ELR (cell line): ENCODE results near the gene GDAP2.
"Not testable (repeated sequence)": the region's sequence is repeated elsewhere in the genome, so short reads cannot be mapped to it uniquely, and the experiment has no call there.

Source experiments
- DNase-seq: peaks from one replicate; pipeline ENCODE4 v3.0.0-alpha.2; 2015; ENCODE audit warnings: low read depth

GDAP2 gene

DNA sequence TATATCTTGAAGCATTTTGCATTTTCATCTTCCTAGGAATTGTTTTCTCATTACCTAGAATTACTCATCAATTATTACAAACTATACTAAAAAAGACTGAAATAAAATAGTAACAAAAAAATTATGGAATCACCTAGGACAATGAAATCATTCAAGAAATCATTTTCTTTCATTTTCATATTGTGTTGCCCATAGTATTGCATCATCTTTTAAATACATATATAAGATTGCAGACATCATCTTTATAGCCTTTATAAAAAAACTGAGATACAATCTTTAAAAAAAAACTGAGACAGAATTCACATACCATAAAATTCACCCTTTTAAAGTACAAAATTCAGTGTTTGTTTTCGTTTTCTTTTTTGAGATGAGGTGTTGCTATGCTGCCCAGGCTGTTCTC, 29.6 kb downstream of the GDAP2 start:
- DNase-seq: no peak

DNA sequence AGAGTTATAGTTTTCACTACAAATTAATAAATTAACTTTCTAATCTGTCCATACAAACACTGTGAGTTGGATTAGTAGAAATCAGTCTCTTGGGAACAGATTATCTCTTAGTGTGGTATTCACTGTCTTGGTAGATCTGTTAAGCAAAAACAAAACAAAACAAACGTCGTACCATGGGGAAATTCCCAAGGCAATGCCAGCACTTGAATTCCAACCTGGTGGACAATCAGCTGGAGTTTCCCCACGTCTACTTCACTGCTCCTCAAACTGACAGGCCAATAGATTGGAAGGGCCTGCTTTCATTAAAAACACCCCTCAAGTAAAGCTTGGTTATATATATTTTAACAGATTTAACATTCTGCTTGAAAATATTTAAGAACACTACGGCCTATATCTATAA, 31.9 kb downstream of the GDAP2 start:
- DNase-seq: no peak

- DNase-seq: peak; percentile 91
These were observed 33.8 kb downstream of the GDAP2 start for GRCh38 chr1:117895482-117896114.

GRCh38 chr1:117894078-117894477, 35.3 kb downstream of the GDAP2 start:
- DNase-seq: no peak

GRCh38 chr1:117892512-117892911, 36.9 kb downstream of the GDAP2 start:
- DNase-seq: no peak

- no peak for DNase-seq
These were observed 39.0 kb downstream of the GDAP2 start for GRCh38 chr1:117890452-117890851.

- DNase-seq: peak; percentile 79
These were observed 43.2 kb downstream of the GDAP2 start for GRCh38 chr1:117886101-117886795.

GRCh38 chr1:117883616-117884015, 45.8 kb downstream of the GDAP2 start:
- peak; percentile 67 for DNase-seq

- DNase-seq: no peak
These were observed 50.1 kb downstream of the GDAP2 start for GRCh38 chr1:117879284-117879683.

- DNase-seq: no peak
These were observed 51.6 kb downstream of the GDAP2 start for GRCh38 chr1:117877823-117878222.

- DNase-seq: no peak
These were observed 58.4 kb downstream of the GDAP2 start for GRCh38 chr1:117871013-117871412.

DNA sequence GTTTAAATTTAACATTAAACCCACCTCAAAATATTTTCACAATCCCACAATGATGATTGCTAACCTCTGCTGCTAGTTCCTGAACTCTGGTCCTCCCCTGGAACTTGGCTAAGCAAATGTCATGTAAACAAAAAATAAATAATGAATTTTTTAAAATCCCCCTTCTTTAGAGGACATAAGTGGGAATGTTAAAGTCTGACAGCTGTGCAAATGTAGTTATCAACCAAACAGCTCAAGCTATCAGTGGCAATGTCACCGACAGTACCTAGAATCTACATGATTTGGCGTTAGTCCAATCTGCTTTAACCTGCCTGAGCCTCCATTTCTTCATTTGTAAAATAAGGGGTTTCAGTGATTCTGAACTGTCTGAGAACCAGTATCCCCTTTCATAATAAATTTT, 67.7 kb downstream of the GDAP2 start:
- DNase-seq: no peak

GRCh38 chr1:117860896-117861610, 68.4 kb downstream of the GDAP2 start:
- peak; percentile 18 for DNase-seq

GRCh38 chr1:117859901-117860300, 69.5 kb downstream of the GDAP2 start:
- DNase-seq: no peak

- DNase-seq: no peak
These were observed 72.0 kb downstream of the GDAP2 start for GRCh38 chr1:117857418-117857817.

DNA sequence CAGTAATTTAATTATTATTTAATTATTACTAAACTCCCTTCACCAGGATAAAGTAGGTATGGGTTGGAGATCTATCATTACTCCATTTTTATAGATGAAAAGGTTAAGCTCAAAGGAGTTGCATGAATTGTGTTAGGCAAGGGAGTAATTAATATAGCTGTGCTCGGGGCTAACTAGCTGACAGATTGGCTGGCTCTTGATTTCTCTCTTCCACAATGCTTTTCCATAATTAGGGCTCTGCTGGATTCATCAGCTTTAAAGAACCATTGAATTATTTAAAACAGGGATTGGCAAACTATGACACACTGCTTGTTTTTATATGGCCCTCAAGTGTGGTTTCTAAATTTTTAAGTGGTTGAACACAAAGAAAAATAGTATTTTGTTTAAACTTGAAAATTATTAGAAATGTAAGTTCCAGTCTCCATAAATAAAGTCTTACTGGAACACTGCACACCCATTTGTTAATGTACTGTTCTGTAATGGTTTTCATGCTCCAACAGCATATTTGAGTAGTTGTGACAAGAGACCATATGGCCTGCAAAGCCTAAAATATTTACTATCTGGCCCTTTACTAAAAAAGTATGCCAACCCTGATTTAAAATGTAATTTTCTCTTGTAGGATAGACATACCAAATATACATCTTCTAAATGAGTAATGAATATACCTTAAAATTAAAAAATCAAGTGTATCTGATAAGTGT, 76.4 kb downstream of the GDAP2 start:
- no peak for DNase-seq

DNA sequence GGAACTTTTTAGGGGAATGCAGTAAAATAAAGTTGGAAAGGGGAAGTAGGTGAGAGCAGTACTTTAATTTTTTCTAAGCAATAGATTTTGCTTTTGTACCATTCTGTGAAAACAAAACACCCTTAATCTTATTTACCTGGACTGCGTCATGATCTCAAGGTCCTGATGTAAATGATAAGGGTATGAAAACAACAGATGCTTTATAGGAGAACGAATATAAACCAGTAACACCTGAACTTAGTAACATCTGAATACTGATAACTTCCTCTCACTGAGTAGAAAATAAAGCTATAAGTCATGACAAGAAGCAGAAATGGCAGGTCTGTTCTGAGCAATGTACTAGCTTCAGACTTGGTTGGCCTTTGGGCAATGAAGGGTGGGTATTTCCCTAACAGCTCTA, 77.7 kb downstream of the GDAP2 start:
- DNase-seq: no peak

GRCh38 chr1:117846674-117847425, 82.6 kb downstream of the GDAP2 start:
- no peak for DNase-seq

- not testable (repeated sequence) for DNase-seq
These were observed 84.9 kb downstream of the GDAP2 start for GRCh38 chr1:117844478-117844877.

DNA sequence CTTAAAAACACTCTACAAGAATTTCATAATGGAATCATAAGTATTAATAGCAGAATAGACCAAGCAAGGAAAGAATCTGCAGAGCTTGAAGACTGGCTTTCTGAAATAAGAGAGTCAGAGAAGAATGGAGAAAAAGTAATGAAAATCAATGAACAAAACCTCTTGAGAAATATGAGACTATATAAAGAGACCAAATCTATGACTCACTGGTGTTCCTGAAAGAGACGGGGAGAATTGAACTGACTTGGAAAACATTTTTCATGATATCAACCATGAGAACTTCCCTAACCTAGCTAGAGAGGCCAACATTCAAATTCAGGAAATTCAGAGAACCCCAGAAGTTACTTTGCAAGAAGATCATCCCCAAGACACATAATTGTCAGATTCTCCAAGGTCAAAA, 85.6 kb downstream of the GDAP2 start:
- DNase-seq: peak; percentile 43

DNA sequence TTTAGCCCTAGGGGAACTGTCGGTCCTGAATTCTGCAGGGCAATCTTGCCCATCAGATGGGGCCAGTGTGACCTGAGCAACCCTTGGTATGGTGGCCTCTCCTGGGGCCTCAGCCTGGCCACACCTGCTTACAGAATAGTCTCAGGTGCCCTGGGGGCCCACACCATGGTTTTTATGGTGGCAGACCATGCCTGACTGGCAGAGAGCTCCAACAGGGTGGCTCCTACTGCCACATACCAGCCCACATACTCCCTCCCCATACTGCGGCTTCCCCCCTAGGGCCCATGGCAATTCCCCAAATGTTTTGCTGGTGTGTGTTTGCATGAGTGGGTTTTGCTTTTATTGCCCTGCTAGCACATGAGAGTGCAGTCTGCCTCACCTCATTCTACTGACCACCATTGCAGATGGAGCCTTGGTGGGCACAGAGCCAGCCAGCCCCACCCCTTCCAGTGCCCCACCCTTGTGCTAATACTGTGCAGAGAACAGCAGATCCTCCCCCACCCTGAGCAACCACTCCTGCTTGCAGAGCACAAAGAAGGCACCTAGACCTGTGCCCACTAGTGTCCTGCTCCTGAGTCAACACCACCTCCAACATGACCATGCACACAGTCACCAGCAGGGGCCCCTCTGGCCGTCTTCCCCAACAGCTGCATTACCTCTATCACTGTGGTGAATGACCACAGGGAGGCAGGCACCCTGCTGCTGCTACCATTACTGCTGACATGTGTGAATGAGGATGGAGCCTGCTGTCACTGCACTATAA, 86.8 kb downstream of the GDAP2 start:
- peak; percentile 35 for DNase-seq
